Measurements from ENCODE around the gene RNF31.
"Not testable (repeated sequence)": the region's sequence is repeated elsewhere in the genome, so short reads cannot be mapped to it uniquely, and the experiment has no call there.

The RNF31 gene

GRCh38 chr14:24100197-24100981, 46.9 kb upstream of the RNF31 start:
- no peaks in the 10 kb centered on the region for H3K9me3 ChIP-seq (ENCODE audit: insufficient read depth, low read length)
- H2AFZ ChIP-seq (ENCODE audit: low read depth, low read length), result no peak overlapping the region
- H4K20me1 ChIP-seq (ENCODE audit: insufficient read depth, low read length), result no peaks in the 10 kb centered on the region
- H3K27me3 ChIP-seq (ENCODE audit: low read depth, low read length), result no peaks in the 10 kb centered on the region
- no peak overlapping the region for H3K27ac ChIP-seq (ENCODE audit: low read length)
- H3K4me3 ChIP-seq (ENCODE audit: low read length), result no peak overlapping the region
- H3K4me2 ChIP-seq (ENCODE audit: low read length), result no peak overlapping the region
- H3K4me1 ChIP-seq (ENCODE audit: low read length), result peaks cover 5% of the 10 kb centered on the region
- no peak for TF ChIP-seq EZH2phosphoT487 (IDR thresholded peaks at IDR 0.05; ENCODE audit: low read depth)
- TF ChIP-seq, protein P1, sequence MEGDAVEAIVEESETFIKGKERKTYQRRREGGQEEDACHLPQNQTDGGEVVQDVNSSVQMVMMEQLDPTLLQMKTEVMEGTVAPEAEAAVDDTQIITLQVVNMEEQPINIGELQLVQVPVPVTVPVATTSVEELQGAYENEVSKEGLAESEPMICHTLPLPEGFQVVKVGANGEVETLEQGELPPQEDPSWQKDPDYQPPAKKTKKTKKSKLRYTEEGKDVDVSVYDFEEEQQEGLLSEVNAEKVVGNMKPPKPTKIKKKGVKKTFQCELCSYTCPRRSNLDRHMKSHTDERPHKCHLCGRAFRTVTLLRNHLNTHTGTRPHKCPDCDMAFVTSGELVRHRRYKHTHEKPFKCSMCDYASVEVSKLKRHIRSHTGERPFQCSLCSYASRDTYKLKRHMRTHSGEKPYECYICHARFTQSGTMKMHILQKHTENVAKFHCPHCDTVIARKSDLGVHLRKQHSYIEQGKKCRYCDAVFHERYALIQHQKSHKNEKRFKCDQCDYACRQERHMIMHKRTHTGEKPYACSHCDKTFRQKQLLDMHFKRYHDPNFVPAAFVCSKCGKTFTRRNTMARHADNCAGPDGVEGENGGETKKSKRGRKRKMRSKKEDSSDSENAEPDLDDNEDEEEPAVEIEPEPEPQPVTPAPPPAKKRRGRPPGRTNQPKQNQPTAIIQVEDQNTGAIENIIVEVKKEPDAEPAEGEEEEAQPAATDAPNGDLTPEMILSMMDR (IDR thresholded peaks at IDR 0.05; ENCODE audit: low read depth, low read length), result no peak
- H3K79me2 ChIP-seq (ENCODE audit: low read length), result peaks cover 5% of the 10 kb centered on the region
- no peak overlapping the region for H3K9ac ChIP-seq (ENCODE audit: low read length)
- H3K36me3 ChIP-seq (replicated peaks; ENCODE audit: low read depth, low read length), result peaks cover 62% of the 10 kb centered on the region

- Histone ChIP-seq H4K20me1 (ENCODE audit: insufficient read depth, low read length) (no peaks in the 10 kb centered on the region), H3K27ac (ENCODE audit: low read length) (no peak overlapping the region), H3K4me2 (ENCODE audit: low read length) (no peak overlapping the region), H2AFZ (ENCODE audit: low read depth, low read length) (no peak overlapping the region), H3K36me3 (replicated peaks; ENCODE audit: low read depth, low read length) (peaks cover 62% of the 10 kb centered on the region), H3K4me3 (ENCODE audit: low read length) (no peak overlapping the region), H3K27me3 (ENCODE audit: low read depth, low read length) (no peaks in the 10 kb centered on the region), H3K9ac (ENCODE audit: low read length) (no peak overlapping the region), H3K9me3 (ENCODE audit: insufficient read depth, low read length) (no peaks in the 10 kb centered on the region), H3K4me1 (ENCODE audit: low read length) (no peaks in the 10 kb centered on the region), H3K79me2 (ENCODE audit: low read length) (no peaks in the 10 kb centered on the region)
- TF ChIP-seq EZH2phosphoT487 (IDR thresholded peaks at IDR 0.05; ENCODE audit: low read depth), result no peak
- TF ChIP-seq, protein P1 (IDR thresholded peaks at IDR 0.05; ENCODE audit: low read depth, low read length), result no peak
Measured at GRCh38 chr14:24100982-24101494, 46.3 kb upstream of the RNF31 start.

DNA sequence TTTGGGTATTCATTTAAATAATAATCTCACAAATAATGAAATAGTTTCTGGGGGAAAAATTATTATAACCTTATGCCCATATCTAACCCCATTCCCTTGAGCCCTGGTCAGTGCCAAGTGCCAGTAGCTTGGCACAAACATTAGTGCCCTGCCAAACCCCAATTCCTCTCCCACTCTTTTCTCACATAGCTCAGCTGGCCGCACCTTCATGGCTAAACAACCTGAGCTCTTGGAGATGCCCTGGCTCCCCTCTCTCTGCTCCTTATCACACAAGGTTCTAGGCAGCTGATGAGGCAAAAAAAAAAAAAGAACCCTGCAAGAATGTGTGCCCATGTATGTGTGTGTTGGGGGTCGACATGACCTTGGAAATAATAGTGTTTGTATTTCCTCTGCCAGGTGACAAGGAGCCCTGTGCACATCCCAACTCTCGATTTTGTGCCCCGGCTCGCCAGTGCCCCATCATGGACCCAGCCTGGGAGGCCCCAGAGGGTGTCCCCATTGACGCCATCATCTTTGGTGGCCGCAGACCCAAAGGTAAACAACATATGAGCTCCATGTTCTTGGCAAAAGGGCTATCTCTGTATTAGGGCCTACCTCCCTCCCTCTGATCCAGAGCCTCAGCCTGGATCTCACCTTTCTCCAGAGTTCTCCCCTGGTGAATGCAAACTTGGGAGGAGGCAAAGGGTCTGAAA, 44.8 kb upstream of the RNF31 start:
- H3K9me3 ChIP-seq (ENCODE audit: insufficient read depth, low read length), result no peaks in the 10 kb centered on the region
- no peak overlapping the region for H3K4me3 ChIP-seq (ENCODE audit: low read length)
- no peaks in the 10 kb centered on the region for H3K27me3 ChIP-seq (ENCODE audit: low read depth, low read length)
- H4K20me1 ChIP-seq (ENCODE audit: insufficient read depth, low read length), result no peaks in the 10 kb centered on the region
- no peaks in the 10 kb centered on the region for H3K79me2 ChIP-seq (ENCODE audit: low read length)
- H3K9ac ChIP-seq (ENCODE audit: low read length), result no peak overlapping the region
- no peak overlapping the region for H3K4me2 ChIP-seq (ENCODE audit: low read length)
- H3K36me3 ChIP-seq (replicated peaks; ENCODE audit: low read depth, low read length), result peaks cover 55% of the 10 kb centered on the region
- no peaks in the 10 kb centered on the region for H3K4me1 ChIP-seq (ENCODE audit: low read length)
- TF ChIP-seq EZH2phosphoT487 (IDR thresholded peaks at IDR 0.05; ENCODE audit: low read depth), result no peak
- TF ChIP-seq, protein P1 (IDR thresholded peaks at IDR 0.05; ENCODE audit: low read depth, low read length), result no peak
- no peak overlapping the region for H2AFZ ChIP-seq (ENCODE audit: low read depth, low read length)
- H3K27ac ChIP-seq (ENCODE audit: low read length), result no peak overlapping the region

- no peak overlapping the region for H3K9ac ChIP-seq (ENCODE audit: low read length)
- H4K20me1 ChIP-seq (ENCODE audit: insufficient read depth, low read length), result no peaks in the 10 kb centered on the region
- TF ChIP-seq, protein P1 (IDR thresholded peaks at IDR 0.05; ENCODE audit: low read depth, low read length), result no peak
- TF ChIP-seq EZH2phosphoT487 (IDR thresholded peaks at IDR 0.05; ENCODE audit: low read depth), result no peak
- H2AFZ ChIP-seq (ENCODE audit: low read depth, low read length), result no peak overlapping the region
- no peak overlapping the region for H3K4me3 ChIP-seq (ENCODE audit: low read length)
- no peak overlapping the region for H3K4me2 ChIP-seq (ENCODE audit: low read length)
- H3K4me1 ChIP-seq (ENCODE audit: low read length), result no peaks in the 10 kb centered on the region; the same call in 1 of the 2 replicates
- H3K9me3 ChIP-seq (ENCODE audit: insufficient read depth, low read length), result no peaks in the 10 kb centered on the region
- no peaks in the 10 kb centered on the region for H3K79me2 ChIP-seq (ENCODE audit: low read length)
- H3K27me3 ChIP-seq (ENCODE audit: low read depth, low read length), result no peaks in the 10 kb centered on the region
- H3K27ac ChIP-seq (ENCODE audit: low read length), result no peak overlapping the region
- peaks cover 48% of the 10 kb centered on the region for H3K36me3 ChIP-seq (replicated peaks; ENCODE audit: low read depth, low read length)
Measured at GRCh38 chr14:24103451-24103850, 43.8 kb upstream of the RNF31 start.

DNA sequence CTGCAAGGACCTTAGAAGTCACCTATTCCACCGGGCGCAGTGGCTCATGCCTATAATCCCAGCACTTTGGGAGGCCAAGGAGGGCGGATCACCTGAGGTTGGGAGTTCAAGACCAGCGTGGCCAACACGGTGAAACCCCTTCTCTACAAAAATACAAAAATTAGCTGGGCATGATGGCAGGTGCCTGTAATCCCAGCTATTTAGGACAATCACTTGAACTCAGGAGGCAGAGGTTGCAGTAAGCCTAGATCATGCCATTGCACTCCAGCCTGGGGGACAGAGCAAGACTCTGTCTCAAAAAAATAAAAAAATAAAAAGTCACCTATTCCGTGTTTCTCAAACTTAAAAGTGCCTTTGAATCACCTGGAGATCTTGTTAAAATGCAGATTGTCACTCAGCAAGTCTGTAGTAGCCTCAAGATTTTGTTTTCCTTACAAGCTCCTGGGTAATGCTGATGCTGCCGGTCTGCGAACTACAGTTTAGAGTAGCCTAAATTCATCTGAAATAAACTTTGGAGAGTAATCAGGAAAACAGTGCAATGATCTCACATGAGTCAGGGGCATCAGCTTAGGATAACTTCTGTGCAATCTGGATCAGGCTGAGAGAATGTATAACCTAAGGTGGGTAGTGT, 41.6 kb upstream of the RNF31 start:
- H3K9ac ChIP-seq (ENCODE audit: low read length); H3K27ac ChIP-seq (ENCODE audit: low read length); H2AFZ ChIP-seq (ENCODE audit: low read depth, low read length); H3K4me3 ChIP-seq (ENCODE audit: low read length); H3K79me2 ChIP-seq (ENCODE audit: low read length); H3K4me1 ChIP-seq (ENCODE audit: low read length); H3K9me3 ChIP-seq (ENCODE audit: insufficient read depth, low read length); H4K20me1 ChIP-seq (ENCODE audit: insufficient read depth, low read length); H3K4me2 ChIP-seq (ENCODE audit: low read length); H3K27me3 ChIP-seq (ENCODE audit: low read depth, low read length): not testable (repeated sequence)
- peaks cover 30% of the 10 kb centered on the region for H3K36me3 ChIP-seq (replicated peaks; ENCODE audit: low read depth, low read length)

Data from OCI-LY3 (cell line).